Stimulated activated naive CD4-positive, alpha-beta T cell (primary cell): ENCODE measurements around the gene RAD51B.

ENCODE experiments used
- DNase-seq, 6 experiments: peaks; one replicate each; lab custom pipeline; 2025; lab: John Stamatoyannopoulos, UW

Gene RAD51B

GRCh38 chr14:67835596-67835995 is 16.0 kb downstream of the RAD51B start:
- no peak for DNase-seq

- DNase-seq: peak in 5 of 6 experiments; percentile 36 to 68 (median 37)
Observed at GRCh38 chr14:67837011-67837624, 17.5 kb downstream of the RAD51B start.

GRCh38 chr14:67846029-67846610 is 26.5 kb downstream of the RAD51B start:
- no peak for DNase-seq

- no peak for DNase-seq
Observed at GRCh38 chr14:67850066-67850830, 30.7 kb downstream of the RAD51B start.

- no peak for DNase-seq
Observed at GRCh38 chr14:67851785-67852410, 32.3 kb downstream of the RAD51B start.

- no peak for DNase-seq
Observed at GRCh38 chr14:67852926-67853604, 33.5 kb downstream of the RAD51B start.

- DNase-seq: no peak
Observed at GRCh38 chr14:67853715-67854114, 34.1 kb downstream of the RAD51B start.

GRCh38 chr14:67856827-67857226 is 37.2 kb downstream of the RAD51B start:
- no peak for DNase-seq

- DNase-seq: no peak
Observed at GRCh38 chr14:67857778-67858350, 38.3 kb downstream of the RAD51B start.

GRCh38 chr14:67859169-67859749 is 39.7 kb downstream of the RAD51B start:
- DNase-seq: no peak

- DNase-seq: no peak
Observed at GRCh38 chr14:67863223-67863622, 43.6 kb downstream of the RAD51B start.

GRCh38 chr14:67875175-67876006 is 55.8 kb downstream of the RAD51B start:
- DNase-seq: no peak

- no peak for DNase-seq
Observed at GRCh38 chr14:67879026-67879425, 59.4 kb downstream of the RAD51B start.

- DNase-seq: no peak
Observed at GRCh38 chr14:67881225-67881624, 61.6 kb downstream of the RAD51B start.

- DNase-seq: no peak
Observed at GRCh38 chr14:67882986-67883555, 63.5 kb downstream of the RAD51B start.

GRCh38 chr14:67883717-67884116 is 64.1 kb downstream of the RAD51B start:
- peak in 1 of 6 experiments; percentile 14 for DNase-seq

GRCh38 chr14:67886191-67886590 is 66.6 kb downstream of the RAD51B start:
- DNase-seq: no peak

GRCh38 chr14:67887478-67887877 is 67.9 kb downstream of the RAD51B start:
- DNase-seq: no peak

- DNase-seq: no peak
Observed at GRCh38 chr14:67889455-67889854, 69.9 kb downstream of the RAD51B start.

- DNase-seq: no peak
Observed at GRCh38 chr14:67892466-67893100, 73.0 kb downstream of the RAD51B start.
